Stimulated activated CD4-positive, alpha-beta T cell treated with anti-CD3 and anti-CD28 coated beads, Interleukin-15, amount 100 ng/mL, for 24 hours (primary cell): ENCODE measurements around the gene NGDN.
"Not testable (repeated sequence)": the region's sequence is repeated elsewhere in the genome, so short reads cannot be mapped to it uniquely, and the experiment has no call there.

Experiments
- DNase-seq: peaks from one replicate; pipeline ENCODE4 v3.0.0-alpha.2; 2020

NGDN gene, protein sequence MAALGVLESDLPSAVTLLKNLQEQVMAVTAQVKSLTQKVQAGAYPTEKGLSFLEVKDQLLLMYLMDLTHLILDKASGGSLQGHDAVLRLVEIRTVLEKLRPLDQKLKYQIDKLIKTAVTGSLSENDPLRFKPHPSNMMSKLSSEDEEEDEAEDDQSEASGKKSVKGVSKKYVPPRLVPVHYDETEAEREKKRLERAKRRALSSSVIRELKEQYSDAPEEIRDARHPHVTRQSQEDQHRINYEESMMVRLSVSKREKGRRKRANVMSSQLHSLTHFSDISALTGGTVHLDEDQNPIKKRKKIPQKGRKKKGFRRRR

DNA sequence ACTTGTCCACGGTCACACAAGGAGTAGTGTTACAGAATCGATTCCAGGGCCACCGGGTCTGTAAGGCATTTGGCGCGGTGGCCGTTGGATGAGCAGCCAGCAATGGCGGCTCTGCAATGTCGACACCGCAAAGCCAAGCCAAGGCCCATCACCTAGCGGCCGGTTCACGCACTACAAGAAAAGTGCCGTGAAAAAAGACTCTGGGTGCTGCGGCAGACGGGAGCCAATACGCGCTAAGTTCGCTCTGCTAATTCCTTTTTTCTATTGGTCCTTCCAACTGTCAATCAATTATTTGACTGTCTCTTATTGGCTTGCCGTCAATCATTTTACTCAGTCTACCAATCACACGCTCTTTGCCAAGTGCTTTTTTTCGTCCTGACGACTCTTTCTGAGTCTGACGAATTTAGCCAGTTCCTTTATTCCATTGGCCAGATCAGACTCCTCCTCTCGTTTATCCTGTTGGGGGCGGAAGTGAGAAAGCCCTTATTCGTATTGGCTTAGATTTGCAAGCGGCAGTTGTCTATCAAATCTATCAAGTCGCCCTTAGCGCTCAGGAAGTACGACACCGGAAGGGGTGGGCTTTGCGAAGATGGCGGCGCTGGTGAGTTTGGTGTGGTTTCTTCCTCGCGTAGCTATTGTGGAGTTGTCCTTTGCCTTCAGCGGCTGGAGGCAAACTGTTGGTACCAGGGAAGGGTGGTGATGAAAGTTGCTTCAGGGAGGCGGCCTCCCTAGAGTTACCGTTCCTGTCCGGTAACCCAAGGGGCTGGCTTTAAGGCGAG is at the start of gene NGDN:
TSS of gene NGDN (plus strand) at position 577 of the 779 bp plus-strand sequence. CDS start at position 590, 13 bp downstream.
- peak; percentile 92 for DNase-seq

- no peak for DNase-seq
Observed at GRCh38 chr14:23421594-23421993, 47.9 kb upstream of the NGDN start.

- DNase-seq = no peak
Observed at GRCh38 chr14:23423657-23424056, 45.8 kb upstream of the NGDN start.

DNA sequence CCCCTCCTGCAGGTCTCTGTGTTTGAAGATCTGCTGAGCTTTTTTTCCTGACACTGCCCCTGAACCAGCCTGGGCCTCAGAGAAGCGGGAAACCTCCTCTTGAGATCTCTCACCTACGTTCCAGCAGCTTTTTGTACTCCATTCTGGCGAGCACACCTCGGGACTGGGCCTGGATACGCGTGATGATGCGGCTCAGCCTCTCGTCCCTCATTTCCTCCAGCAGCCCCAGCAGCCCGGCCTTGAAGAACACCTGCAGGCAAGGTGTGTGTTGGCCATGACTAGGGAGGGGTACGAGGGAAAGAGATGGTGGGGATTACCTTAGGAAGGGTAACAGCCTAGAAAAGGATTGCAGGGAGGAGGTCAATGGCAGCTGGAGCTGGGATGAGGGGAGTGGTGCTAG is 44.3 kb upstream of the NGDN start:
- DNase-seq = no peak

GRCh38 chr14:23425798-23426197 is 43.7 kb upstream of the NGDN start:
- not testable (repeated sequence) for DNase-seq

GRCh38 chr14:23428686-23429495 is 40.6 kb upstream of the NGDN start:
- DNase-seq = no peak

DNA sequence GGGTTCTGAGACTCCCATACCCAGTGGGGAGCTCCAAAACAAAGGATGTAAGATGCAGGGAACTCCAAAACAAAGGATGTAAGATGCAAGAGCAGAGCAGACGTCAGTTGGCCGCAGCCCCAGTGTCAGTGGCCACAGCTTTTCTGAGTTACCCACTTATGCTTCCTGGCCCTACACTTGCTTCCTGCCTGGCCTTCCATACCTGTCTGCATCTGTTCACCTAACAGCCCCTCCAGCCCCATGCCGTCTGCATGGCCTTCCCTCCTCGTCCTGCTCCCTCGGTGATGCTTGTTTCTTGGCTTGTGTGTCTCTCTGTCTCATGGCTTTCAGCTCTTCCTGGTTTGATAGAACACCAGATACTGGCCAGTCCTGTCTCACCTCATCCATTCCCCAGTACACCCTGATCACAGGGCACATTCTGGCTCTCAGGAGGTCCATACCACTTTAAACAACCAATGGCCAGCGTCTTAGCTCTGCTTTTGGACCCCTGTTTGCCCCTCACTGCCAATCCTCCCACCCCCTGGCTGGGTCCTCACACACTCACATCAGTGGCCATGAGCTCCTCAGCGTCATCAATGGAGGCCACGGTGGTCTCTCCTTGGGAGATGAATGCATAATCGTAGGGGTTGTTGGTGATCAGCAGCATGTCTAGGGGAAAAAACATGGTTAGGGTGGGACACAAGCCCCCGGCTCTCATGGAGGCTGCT is 39.3 kb upstream of the NGDN start:
- DNase-seq = no peak

GRCh38 chr14:23430723-23431085 is 38.8 kb upstream of the NGDN start:
- no peak for DNase-seq

DNA sequence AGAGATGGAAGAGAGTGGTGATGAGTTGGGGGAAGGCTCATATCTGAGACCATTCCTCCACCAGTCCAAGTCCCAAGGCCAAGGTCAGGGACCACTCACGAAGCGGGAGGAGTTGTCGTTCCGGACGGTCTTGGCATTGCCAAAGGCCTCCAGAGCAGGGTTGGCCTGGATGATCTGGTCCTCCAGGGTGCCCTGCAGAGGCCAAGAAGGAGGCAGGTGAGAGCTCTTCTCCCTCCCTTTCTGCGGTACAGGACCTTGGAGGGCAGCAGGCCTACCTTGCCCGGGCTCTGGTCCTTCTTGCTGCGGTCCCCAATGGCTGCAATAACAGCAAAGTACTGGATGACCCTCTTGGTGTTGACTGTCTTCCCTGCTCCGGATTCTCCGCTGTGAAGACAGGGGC is 38.0 kb upstream of the NGDN start:
- no peak for DNase-seq

DNA sequence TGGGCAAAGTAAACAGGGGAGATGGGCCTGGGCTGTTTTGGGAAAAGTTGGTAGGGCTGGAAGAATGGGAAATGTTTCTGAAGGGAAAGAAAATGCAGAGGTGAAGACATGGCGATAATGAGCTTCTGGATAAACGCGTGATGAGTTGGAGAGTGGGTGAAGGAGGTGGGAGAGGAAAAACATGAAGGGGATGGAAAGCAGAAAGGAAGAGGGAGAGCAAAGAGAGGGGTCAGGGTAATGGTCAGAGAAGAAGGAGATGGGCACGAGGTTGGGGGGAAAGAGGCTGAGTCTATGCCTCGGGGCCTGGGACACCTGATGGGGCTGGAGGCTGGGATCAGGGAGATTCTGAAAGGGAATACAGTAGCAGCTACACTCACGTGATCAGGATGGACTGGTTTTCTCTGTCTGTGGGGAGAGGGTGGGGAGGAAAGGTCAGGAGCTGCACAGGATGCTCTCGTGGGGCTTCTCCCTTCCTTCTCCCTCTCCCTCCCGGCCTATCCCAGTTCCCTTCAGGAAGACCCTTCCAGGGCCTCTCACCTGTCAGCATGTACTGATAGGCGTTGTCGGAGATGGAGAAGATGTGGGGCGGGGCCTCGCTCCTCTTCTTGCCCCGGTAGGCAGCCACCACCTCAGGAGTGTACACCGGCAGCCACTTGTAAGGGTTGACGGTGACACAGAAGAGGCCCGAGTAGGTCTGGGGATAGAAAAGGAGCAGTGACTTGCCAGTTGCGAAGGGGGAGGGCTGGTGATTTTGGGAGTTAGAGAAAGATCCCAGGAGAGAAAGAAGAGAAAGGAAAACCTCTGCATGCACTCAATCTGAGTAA is 37.2 kb upstream of the NGDN start:
- DNase-seq = no peak

- no peak for DNase-seq
Observed at GRCh38 chr14:23432946-23433345, 36.6 kb upstream of the NGDN start.

DNA sequence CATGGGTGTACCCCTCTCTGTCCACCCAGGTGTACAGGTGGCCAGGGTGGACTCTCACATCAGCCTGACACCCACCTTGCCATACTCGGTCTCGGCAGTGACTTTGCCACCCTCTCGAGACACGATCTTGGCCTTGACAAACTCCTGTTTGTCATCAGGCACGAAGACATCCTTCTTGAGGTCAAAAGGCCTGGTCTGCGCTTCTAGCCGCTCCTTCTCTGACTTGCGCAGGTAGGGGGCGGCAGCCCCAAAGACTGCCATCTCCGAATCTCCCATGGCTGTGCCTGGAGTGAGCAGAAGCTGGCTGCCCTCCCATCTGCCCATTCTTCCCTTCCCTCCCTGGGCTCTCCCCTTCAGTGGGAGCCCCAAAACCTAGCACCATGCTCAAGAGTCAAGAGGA is 36.0 kb upstream of the NGDN start:
- DNase-seq = no peak

DNA sequence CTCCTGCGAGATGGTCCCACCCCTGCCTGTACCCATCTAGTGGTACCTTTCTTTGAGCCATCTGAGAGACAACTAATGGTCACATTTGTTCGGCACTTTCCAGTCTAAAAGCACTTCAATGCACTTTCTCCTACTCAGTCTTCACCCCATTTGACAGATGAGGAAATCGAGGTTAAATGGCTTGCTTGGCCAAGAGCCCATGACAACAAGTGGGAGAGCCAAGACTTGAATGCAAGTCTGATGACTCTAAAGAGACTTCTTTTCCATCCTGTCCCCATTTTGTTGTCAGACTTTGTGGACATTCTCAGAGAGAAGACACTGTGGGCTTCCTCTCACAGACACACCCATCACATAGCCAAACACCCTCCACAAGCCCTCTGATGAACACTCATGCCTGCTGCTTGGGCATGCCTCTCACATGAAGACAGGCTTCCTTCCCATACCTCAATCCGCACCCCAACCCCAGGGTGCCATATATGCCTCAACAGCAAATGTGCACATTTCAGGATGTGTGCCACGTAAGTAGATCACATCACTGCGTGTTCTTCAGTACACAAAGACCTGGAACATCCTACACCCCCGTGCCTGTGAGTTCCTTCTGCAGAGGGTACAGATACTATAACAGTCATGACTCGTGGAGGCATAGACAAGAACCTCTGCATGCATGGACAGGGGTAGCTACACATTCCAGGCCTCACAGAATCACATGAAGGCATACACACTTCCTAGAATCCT is 34.8 kb upstream of the NGDN start:
- DNase-seq = no peak

DNA sequence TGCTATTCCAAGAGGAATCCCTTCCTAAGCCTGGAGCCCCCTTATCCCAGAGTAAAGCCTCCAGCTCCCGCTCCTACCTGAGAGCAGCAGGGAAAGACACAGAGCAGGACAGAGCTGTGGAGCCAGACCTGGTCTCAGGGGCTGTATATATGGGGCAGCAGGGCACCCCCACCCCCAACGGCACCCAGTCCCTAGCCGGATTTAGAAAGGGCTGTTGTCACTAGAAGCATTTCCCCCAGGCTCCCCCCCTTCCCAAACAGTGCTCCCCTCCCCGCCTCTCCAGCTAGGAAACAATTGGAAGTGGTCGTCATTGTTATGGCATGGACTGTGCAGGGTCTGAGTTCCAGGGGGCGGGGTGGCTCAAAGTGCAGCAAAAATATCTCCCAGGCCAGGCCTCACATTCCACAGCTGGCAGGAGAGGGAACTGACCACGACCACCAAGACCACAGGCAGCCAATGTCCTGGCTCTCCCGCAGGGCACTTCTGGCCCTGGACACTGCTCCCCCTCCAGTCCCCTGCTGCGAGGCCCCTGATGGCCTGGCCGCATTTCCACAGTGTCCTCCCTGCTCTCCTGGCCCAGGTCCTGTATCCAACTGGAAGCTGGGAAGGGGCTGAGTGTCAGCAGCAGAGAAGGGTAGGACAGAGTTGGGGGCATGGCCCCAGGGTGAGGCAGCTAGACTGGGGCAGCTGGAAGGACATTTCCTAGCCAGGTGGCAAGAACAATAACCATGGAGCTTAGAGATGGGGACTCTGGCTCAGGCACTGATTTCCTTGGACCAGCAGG is 33.8 kb upstream of the NGDN start, which contains the start of gene MYH7:
TSS of gene MYH7 (minus strand) at position 118 of the 784 bp plus-strand sequence. CDS start 1,928 bp downstream, outside the sequence.
- DNase-seq = no peak

GRCh38 chr14:23436327-23437132 is 33.0 kb upstream of the NGDN start:
- DNase-seq = no peak

- no peak for DNase-seq
Observed at GRCh38 chr14:23437133-23438100, 32.1 kb upstream of the NGDN start.

GRCh38 chr14:23438101-23438971 is 31.2 kb upstream of the NGDN start:
- no peak for DNase-seq
